Ovary (tissue), 9 donors: ENCODE measurements around the gene NDUFA6. TPM values are rescaled to one million over a fixed set of nuclear protein-coding genes. Genes with fewer than 3 reads are reported as not detected.
"Not testable (repeated sequence)": the region's sequence is repeated elsewhere in the genome, so short reads cannot be mapped to it uniquely, and the experiment has no call there.

Experiments
- DNase-seq, 5 donors: peaks; one replicate each; pipeline ENCODE4 v3.0.0-alpha.2; 2019 to 2020
- H3K27ac ChIP-seq, 2 donors: fragments of 200-600 bp; one replicate each; pipeline versions ENCODE4 v1.5.1 to v1.8.0; 2019 to 2022
- H3K27me3 ChIP-seq: fragments of 200-600 bp; one replicate; pipeline ENCODE4 v1.8.0; 2022
- H3K36me3 ChIP-seq: fragments of 200-600 bp; sonication (generic); one replicate; pipeline ENCODE4 v1.5.1; 2019
- H3K4me1 ChIP-seq: one replicate; pipeline ENCODE4 v1.8.1; 2013; ENCODE audit warnings: mild to moderate bottlenecking, moderate library complexity; ENCODE audit not compliant: insufficient read depth
- H3K4me3 ChIP-seq: fragments of 200-600 bp; sonication (generic); one replicate; pipeline ENCODE4 v1.5.1; 2017
- H3K9me3 ChIP-seq, 2 donors: fragments of 200-600 bp in 1 of 2; sonication (generic) in 1 of 2; one replicate each; pipeline versions ENCODE4 v1.5.1 to v1.8.1; 2013 to 2019; ENCODE audit warnings: mild to moderate bottlenecking in 1 of 2, moderate library complexity in 1 of 2
- EP300 ChIP-seq: sonication (generic); formaldehyde crosslinking; IDR thresholded peaks from one replicate; pipeline ENCODE4 v1.6.1; 2017; ENCODE audit warnings: antibody characterized with exemption
- POLR2A ChIP-seq: fragments of 450-650 bp; IDR thresholded peaks from one replicate; pipeline ENCODE4 v1.6.1; 2017; ENCODE audit warnings: antibody characterized with exemption, mild to moderate bottlenecking, moderate library complexity
- WGBS, 3 donors: extraction: QIAGEN DNeasy Blood & Tissue Kit in 1 of 3; methylation state at CpG; one replicate each; pipeline versions ENCODE4 v1.1.5 to v1.1.7; 2013 to 2017; 5-methylcytosine and 5-hydroxymethylcytosine counted together
- intact Hi-C, 4 donors: fragments of 100-400 bp; cut with DNase I; formaldehyde crosslinking; loops; one replicate each; pipeline versions ENCODE4 v1.11.0 to v1.15.1; 2022 to 2023
- polyA plus RNA-seq, 2 donors: library from polyadenylated mRNA; stranded (reverse); fragments of 200-250 nt in 1 of 2; fragments of 350-450 nt in 1 of 2; fragmentation: Illumina TruSeq in 1 of 2; extraction: RNeasy Lipid Tissue Mini Kit (QIAGEN cat#74804) in 1 of 2; gene quantifications; one replicate each; pipeline ENCODE4 v1.2.3, GENCODE V29; 2013 to 2014
- total RNA-seq, 7 donors: library from RNA; depleted of rRNA in 2 of 7; stranded (reverse); fragments of >200 nt in 2 of 7; fragmentation: NEBNext Ultra II Directional in 3 of 7; extraction: Animal tissue kit (Norgen Biotek cat#: 25700) in 3 of 7; gene quantifications; one replicate each; pipeline versions ENCODE4 v1.1.0 to v1.2.4, GENCODE V29; 2016 to 2023
- TF ChIP-seq, protein P1 (sequence below), 3 donors: fragments of 450-650 bp in 2 of 3; fragments of 200-600 bp in 1 of 3; IDR thresholded peaks; one replicate each; pipeline versions ENCODE4 v1.5.1 to v1.8.0; 2016 to 2022; ENCODE audit warnings: antibody characterized with exemption in 3 of 3, mild to moderate bottlenecking in 1 of 3
- donor health status: DM: no; HTN: no; CAD: no; lungs with moderate emphysema.
- donor health status: DM: no; HTN: no; CAD: no.
- donor health status: Bipolar disorder and iron deficiency.
- donor health status: DM: yes; HTN: yes; CAD: no.
- donor health status: DM: no; HTN: no; CAD: no.
- donor health status: DM: yes; HTN: yes; CAD: no.

NDUFA6 gene
- total and polyA plus RNA-seq, 9 donors: 28.3 to 82.8 (median 47.6) TPM

- no peak for DNase-seq
- WGBS, 3 donors: 81 to 88% (median 87%) methylated on average over 15 to 16 of the region's 16 CpGs
- intact Hi-C loops: no loop called here
Measured at GRCh38 chr22:42127606-42128005, 37.0 kb upstream of the NDUFA6 start.

DNA sequence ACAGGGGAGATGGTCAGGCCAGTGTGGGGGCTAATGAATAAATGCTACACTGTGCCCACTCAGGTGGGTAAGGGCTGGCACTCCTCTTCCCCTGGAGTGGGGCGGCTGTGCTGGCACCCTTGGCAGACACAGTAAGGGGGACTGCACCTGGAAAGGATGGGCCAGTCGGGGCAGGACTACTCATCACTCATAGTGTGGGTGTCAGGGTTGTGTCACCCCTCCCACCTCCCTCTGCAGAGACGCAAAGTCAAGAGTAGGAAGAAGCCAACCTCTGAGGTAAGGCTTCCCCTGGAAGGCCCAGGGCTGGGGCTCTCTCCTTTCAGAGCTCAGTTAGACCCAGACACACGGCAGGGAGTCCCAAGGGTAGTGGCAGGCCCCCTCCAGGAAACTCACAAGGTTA lies 33.0 kb upstream of the NDUFA6 start:
- H3K4me3 ChIP-seq, H3K27me3 ChIP-seq, H3K9me3 ChIP-seq, DNase-seq, H3K27ac ChIP-seq, intact Hi-C loops, H3K4me1 ChIP-seq, H3K36me3 ChIP-seq: not testable (repeated sequence)
- WGBS, 3 donors: no CpG with 5 or more reads among the region's 4 CpGs

More at GRCh38 chr22:42127606-42128005, 37.0 kb upstream of the NDUFA6 start:
- no peaks in the 10 kb centered on the region for H3K36me3 ChIP-seq
- H3K4me3 ChIP-seq: no peak overlapping the region
- no peaks in the 10 kb centered on the region for H3K9me3 ChIP-seq
- no peak for TF ChIP-seq EP300
- TF ChIP-seq, protein P1, sequence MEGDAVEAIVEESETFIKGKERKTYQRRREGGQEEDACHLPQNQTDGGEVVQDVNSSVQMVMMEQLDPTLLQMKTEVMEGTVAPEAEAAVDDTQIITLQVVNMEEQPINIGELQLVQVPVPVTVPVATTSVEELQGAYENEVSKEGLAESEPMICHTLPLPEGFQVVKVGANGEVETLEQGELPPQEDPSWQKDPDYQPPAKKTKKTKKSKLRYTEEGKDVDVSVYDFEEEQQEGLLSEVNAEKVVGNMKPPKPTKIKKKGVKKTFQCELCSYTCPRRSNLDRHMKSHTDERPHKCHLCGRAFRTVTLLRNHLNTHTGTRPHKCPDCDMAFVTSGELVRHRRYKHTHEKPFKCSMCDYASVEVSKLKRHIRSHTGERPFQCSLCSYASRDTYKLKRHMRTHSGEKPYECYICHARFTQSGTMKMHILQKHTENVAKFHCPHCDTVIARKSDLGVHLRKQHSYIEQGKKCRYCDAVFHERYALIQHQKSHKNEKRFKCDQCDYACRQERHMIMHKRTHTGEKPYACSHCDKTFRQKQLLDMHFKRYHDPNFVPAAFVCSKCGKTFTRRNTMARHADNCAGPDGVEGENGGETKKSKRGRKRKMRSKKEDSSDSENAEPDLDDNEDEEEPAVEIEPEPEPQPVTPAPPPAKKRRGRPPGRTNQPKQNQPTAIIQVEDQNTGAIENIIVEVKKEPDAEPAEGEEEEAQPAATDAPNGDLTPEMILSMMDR (IDR thresholded peaks at IDR 0.05): no peak
- TF ChIP-seq POLR2A: no peak
- H3K27ac ChIP-seq: no peak overlapping the region
- no peaks in the 10 kb centered on the region for H3K27me3 ChIP-seq
- no peaks in the 10 kb centered on the region for H3K4me1 ChIP-seq

- 86 to 91% (median 87%) methylated on average over 15 of the region's 15 CpGs for WGBS, 3 donors
- H3K4me3 ChIP-seq, H3K27ac ChIP-seq, intact Hi-C loops, H3K9me3 ChIP-seq, DNase-seq, H3K4me1 ChIP-seq, H3K36me3 ChIP-seq, H3K27me3 ChIP-seq: not testable (repeated sequence)
Measured at GRCh38 chr22:42120231-42121021, 29.9 kb upstream of the NDUFA6 start.

DNA sequence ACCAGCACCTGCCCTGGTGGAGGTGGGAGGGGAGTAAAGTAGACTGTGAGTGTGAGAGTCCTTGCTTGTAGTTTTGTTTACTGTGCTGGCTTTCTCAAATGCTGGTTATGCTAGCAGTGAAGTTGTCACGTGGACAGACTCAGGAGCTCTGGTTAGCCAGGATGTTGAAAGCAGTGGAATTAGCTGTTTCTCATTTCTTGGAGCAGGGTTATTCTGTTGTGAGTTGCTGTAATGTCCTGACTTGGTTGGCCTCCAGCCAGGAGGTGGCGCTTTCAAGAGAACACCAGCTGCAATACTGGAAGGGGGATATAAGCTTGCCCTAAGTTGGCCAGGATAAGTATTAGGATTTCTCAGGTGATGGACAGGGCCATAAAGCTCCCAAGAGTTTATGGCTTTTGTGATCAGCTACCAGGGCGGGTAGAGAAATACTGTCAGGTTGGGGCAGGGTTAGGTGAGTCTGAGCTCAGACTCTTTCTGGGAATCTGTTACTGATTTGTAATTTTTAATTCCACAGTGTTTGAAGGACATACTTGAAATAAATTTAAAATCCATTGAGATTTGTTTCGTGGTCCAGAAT lies 26.4 kb upstream of the NDUFA6 start:
- H3K27ac ChIP-seq: no peak overlapping the region
- 88 to 91% (median 90%) methylated on average over 4 of the region's 4 CpGs for WGBS, 3 donors
- intact Hi-C loops: no loop called here
- peaks cover 1% of the 10 kb centered on the region for H3K4me1 ChIP-seq
- H3K9me3 ChIP-seq: peaks cover 0 to 3% of the 10 kb centered on the region in 2 donors
- H3K36me3 ChIP-seq: no peaks in the 10 kb centered on the region
- DNase-seq: no peak
- no peak overlapping the region for H3K4me3 ChIP-seq
- H3K27me3 ChIP-seq: no peaks in the 10 kb centered on the region
- TF ChIP-seq POLR2A: no peak
- TF ChIP-seq, protein P1 (IDR thresholded peaks at IDR 0.05): no peak
- TF ChIP-seq EP300: no peak

DNA sequence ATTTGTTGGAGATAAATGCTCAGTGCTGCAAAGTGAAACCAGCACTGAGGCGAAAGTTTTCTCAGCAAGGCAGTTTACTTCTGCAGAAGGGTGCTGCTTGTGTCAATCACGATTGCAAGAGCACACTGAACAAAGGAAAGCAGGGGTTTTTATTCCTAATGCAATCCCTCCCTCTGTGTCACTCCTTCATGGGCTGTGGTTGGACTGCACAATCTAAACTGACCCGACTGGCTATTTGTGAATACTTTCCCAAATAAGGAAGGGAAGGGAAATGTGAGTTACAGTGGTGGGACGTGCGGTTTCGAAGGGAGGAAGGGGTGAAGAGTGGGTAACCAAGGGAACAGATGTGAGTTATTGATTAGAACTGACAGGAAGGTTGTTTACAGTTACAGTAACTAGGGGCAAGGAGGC lies 24.9 kb upstream of the NDUFA6 start:
- H3K36me3 ChIP-seq, H3K9me3 ChIP-seq, intact Hi-C loops, DNase-seq, H3K4me3 ChIP-seq, H3K27ac ChIP-seq, H3K27me3 ChIP-seq, H3K4me1 ChIP-seq: not testable (repeated sequence)
- WGBS, 3 donors: 84 to 89% (median 89%) methylated on average over 6 of the region's 6 CpGs

DNA sequence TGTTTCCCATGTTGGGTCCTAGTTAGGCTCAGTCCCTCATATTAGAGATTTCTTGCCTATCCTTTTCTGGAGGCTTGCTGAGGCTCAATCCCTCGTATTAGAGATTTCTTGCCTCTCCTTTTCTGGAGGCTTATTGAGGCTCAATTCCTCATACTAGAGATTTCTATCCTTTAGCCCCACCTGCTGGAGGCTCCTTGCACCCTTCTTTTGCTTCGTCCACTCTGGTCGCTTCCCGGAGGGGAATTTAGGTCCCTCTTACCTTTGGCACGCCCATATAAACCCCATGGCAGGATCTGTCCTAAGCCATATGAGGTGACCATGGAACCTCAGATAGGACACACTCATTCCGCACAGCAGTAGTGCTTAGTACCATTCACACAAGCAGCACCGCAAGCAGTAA lies 24.1 kb upstream of the NDUFA6 start:
- no peak for DNase-seq
- WGBS, 3 donors: 93 to 95% (median 94%) methylated on average over 7 of the region's 7 CpGs
- intact Hi-C loops: no loop called here
- no peak for TF ChIP-seq POLR2A
- TF ChIP-seq, protein P1 (IDR thresholded peaks at IDR 0.05): no peak
- Histone ChIP-seq H3K27me3 (no peaks in the 10 kb centered on the region), H3K4me1 (peaks cover 1% of the 10 kb centered on the region), H3K9me3 (peaks cover 0 to 3% of the 10 kb centered on the region in 2 donors), H3K27ac (no peak overlapping the region), H3K4me3 (no peak overlapping the region), H3K36me3 (no peaks in the 10 kb centered on the region)

GRCh38 chr22:42112793-42113192 lies 22.2 kb upstream of the NDUFA6 start:
- H3K27ac ChIP-seq, H3K4me3 ChIP-seq, H3K4me1 ChIP-seq, H3K27me3 ChIP-seq, DNase-seq, H3K36me3 ChIP-seq, intact Hi-C loops, H3K9me3 ChIP-seq: not testable (repeated sequence)
- WGBS, 3 donors: 15 to 24% (median 20%) methylated on average over 4 of the region's 4 CpGs
